Mucosa of descending colon (tissue), 3 donors: Measurements from ENCODE around the gene TEX101. TPM values are rescaled to one million over a fixed set of nuclear protein-coding genes. Genes with fewer than 3 reads are reported as not detected.

ENCODE experiments used
- ATAC-seq: fragments of 200-7000 bp; cut with Tn5 transposase; one replicate; pipeline ENCODE4 v1.9.1; 2020; ENCODE audit warnings: mild to moderate bottlenecking, moderate library complexity
- DNase-seq, 3 donors: peaks; one replicate each; pipeline ENCODE4 v3.0.0-alpha.2; 2020
- H3K36me3 ChIP-seq: fragments of 200-600 bp; one replicate; pipeline ENCODE4 v1.8.0; 2021; ENCODE audit warnings: low read depth, mild to moderate bottlenecking
- H3K4me1 ChIP-seq: fragments of 200-600 bp; one replicate; pipeline ENCODE4 v1.8.0; 2021; ENCODE audit warnings: low read depth, mild to moderate bottlenecking
- H3K4me3 ChIP-seq: fragments of 200-600 bp; one replicate; pipeline ENCODE4 v1.8.0; 2021; ENCODE audit warnings: mild to moderate bottlenecking
- H3K9me3 ChIP-seq: fragments of 200-600 bp; one replicate; pipeline ENCODE4 v1.8.0; 2021; ENCODE audit warnings: mild to moderate bottlenecking
- CTCF ChIP-seq: fragments of 200-600 bp; IDR thresholded peaks from one replicate; pipeline ENCODE4 v1.8.0; 2022; ENCODE audit warnings: antibody characterized with exemption, mild to moderate bottlenecking
- intact Hi-C, 2 donors: fragments of 100-400 bp; cut with DNase I in 1 of 2; cut with micrococcal nuclease in 1 of 2; formaldehyde crosslinking; loops; one replicate each; pipeline versions ENCODE4 v1.11.0 to v1.11.1; 2022; cut with DNase I, micrococcal nuclease
- total RNA-seq, 3 donors: library from RNA; stranded (reverse); fragmentation: NEBNext Ultra II Directional in 2 of 3; extraction: Animal tissue kit (Norgen Biotek cat#: 25700) in 2 of 3; gene quantifications; one replicate each; pipeline versions ENCODE4 v1.2.1 to v1.2.4, GENCODE V29; 2021 to 2023
- donor health status: DM: no; HTN: no; CAD: no; lungs with moderate emphysema.
- donor health status: DM: no; HTN: no; CAD: no.
- donor health status: DM: no; HTN: yes; CAD: no.

The TEX101 gene
- total RNA-seq, 3 donors from 2014 or later, result 0.35 TPM; not detected in 2

- H3K36me3 ChIP-seq, result no peaks in the 10 kb centered on the region
- ATAC-seq, result no peak
- TF ChIP-seq CTCF, result no peak
- peaks cover 23% of the 10 kb centered on the region for H3K4me1 ChIP-seq
- H3K4me3 ChIP-seq, result no peak overlapping the region
- intact Hi-C loops, result no loop called here
- DNase-seq, result no peak
- H3K9me3 ChIP-seq, result no peaks in the 10 kb centered on the region
These were observed 53.0 kb downstream of the TEX101 start for GRCh38 chr19:43467730-43468129.

Other genes with a start within 250 kb of the TEX101 start
- not detected for gene PSG5, start 228.4 kb upstream of the TEX101 start, total RNA-seq
- gene PSG4, start 209.3 kb upstream of the TEX101 start, total RNA-seq, result not detected
- gene PSG9, start 145.4 kb upstream of the TEX101 start, total RNA-seq, result not detected
- 100 to 1,000 TPM; 202 to 349 (median 232) TPM for gene CD177, start 61.2 kb upstream of the TEX101 start, total RNA-seq
- gene LYPD3, start 50.7 kb downstream of the TEX101 start, total RNA-seq, result 1 to 10 TPM in 1 of 3 donors, under 1 TPM in 2; 0.23 to 1.5 (median 0.46) TPM
- 10 to 100 TPM; 13.2 to 22.4 (median 21.3) TPM for gene PHLDB3, start 89.9 kb downstream of the TEX101 start, total RNA-seq
- gene ETHE1, start 112.3 kb downstream of the TEX101 start, total RNA-seq, result 100 to 1,000 TPM; 235 to 713 (median 450) TPM
- 10 to 100 TPM in 1 of 3 donors, 1 to 10 TPM in 2; 9.1 to 18.2 (median 9.6) TPM for gene ZNF575, start 118.3 kb downstream of the TEX101 start, total RNA-seq
- 10 to 100 TPM; 16.4 to 33.4 (median 21.1) TPM for gene XRCC1, start 160.6 kb downstream of the TEX101 start, total RNA-seq
- 1 to 10 TPM in 2 of 3 donors, under 1 TPM in 1; 0.61 to 7.4 (median 2.0) TPM for gene PINLYP, start 160.9 kb downstream of the TEX101 start, total RNA-seq
- gene IRGQ, start 181.2 kb downstream of the TEX101 start, total RNA-seq, result 10 to 100 TPM; 18.9 to 29.4 (median 21.9) TPM
- 10 to 100 TPM; 15.4 to 18.9 (median 16.3) TPM for gene ZNF576, start 181.7 kb downstream of the TEX101 start, total RNA-seq
- gene SRRM5, start 197.2 kb downstream of the TEX101 start, total RNA-seq, result under 1 TPM; 0.14 to 0.63 (median 0.41) TPM
- gene ZNF428, start 204.7 kb downstream of the TEX101 start, total RNA-seq, result 10 to 100 TPM; 13.6 to 40.2 (median 19.4) TPM
- gene CADM4, start 225.0 kb downstream of the TEX101 start, total RNA-seq, result 10 to 100 TPM in 1 of 3 donors, 1 to 10 TPM in 2; 1.2 to 26.2 (median 3.4) TPM